Measurements from ENCODE around the gene ZNF669.

The ZNF669 gene

DNA sequence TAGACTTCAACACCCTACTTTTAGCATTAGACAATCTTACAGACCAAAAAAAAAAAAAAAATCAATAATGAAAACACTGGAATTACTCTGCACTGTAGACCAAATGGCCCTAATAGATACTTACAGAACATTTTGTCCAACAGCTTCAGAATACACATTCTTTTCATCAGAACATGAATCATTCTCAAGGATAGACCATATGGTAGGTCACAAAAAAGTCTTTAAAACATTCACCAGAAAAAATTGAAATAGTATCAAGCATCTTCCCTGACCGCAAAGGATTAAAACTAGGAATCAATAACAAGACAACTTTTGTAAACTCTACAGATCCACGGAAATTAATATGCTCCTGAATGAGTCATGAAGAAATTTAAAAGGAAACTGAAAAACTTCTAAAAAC lies 48.1 kb downstream of the ZNF669 start:
- DNase-seq, result no peak

- no peak for DNase-seq
Measured at GRCh38 chr1:247054992-247055415, 49.2 kb downstream of the ZNF669 start.

Measured in CD4-positive, alpha-beta T cell treated with Interleukin-4 for 1 hour (primary cell).